ENCODE data around the gene RANBP17.

Gene RANBP17

GRCh38 chr5:171315386-171315891 is 453.6 kb downstream of the RANBP17 start:
- Histone ChIP-seq H3K36me3 (ENCODE audit: control insufficient read depth, insufficient read depth, low read length) (no peaks in the 10 kb centered on the region), H3K9ac (ENCODE audit: low read depth, low read length) (no peak overlapping the region), H3K4me3 (ENCODE audit: low read depth, low read length) (peak overlapping the region; percentile 23), H3K4me1 (ENCODE audit: control insufficient read depth, insufficient read depth, low read length) (peaks cover 10% of the 10 kb centered on the region), H3K27me3 (ENCODE audit: control insufficient read depth, insufficient read depth, low read length) (peaks cover 98% of the 10 kb centered on the region), H3K9me3 (ENCODE audit: control insufficient read depth, insufficient read depth, low read length) (no peaks in the 10 kb centered on the region)

- H3K9me3 ChIP-seq (ENCODE audit: control insufficient read depth, insufficient read depth, low read length): no peaks in the 10 kb centered on the region
- H3K36me3 ChIP-seq (ENCODE audit: control insufficient read depth, insufficient read depth, low read length): no peaks in the 10 kb centered on the region
- no peak overlapping the region for H3K9ac ChIP-seq (ENCODE audit: low read depth, low read length)
- peaks cover 10% of the 10 kb centered on the region for H3K4me1 ChIP-seq (ENCODE audit: control insufficient read depth, insufficient read depth, low read length)
- peaks cover 98% of the 10 kb centered on the region for H3K27me3 ChIP-seq (ENCODE audit: control insufficient read depth, insufficient read depth, low read length)
- peak overlapping the region; percentile 39 for H3K4me3 ChIP-seq (ENCODE audit: low read depth, low read length)
Observed at GRCh38 chr5:171315925-171316257, 454.1 kb downstream of the RANBP17 start.

GRCh38 chr5:171316258-171317121 is 454.7 kb downstream of the RANBP17 start:
- H3K27me3 ChIP-seq (ENCODE audit: control insufficient read depth, insufficient read depth, low read length): peaks cover 98% of the 10 kb centered on the region
- peak overlapping the region; percentile 39 for H3K4me3 ChIP-seq (ENCODE audit: low read depth, low read length)
- no peaks in the 10 kb centered on the region for H3K9me3 ChIP-seq (ENCODE audit: control insufficient read depth, insufficient read depth, low read length)
- H3K9ac ChIP-seq (ENCODE audit: low read depth, low read length): no peak overlapping the region
- H3K4me1 ChIP-seq (ENCODE audit: control insufficient read depth, insufficient read depth, low read length): peaks cover 12% of the 10 kb centered on the region
- H3K36me3 ChIP-seq (ENCODE audit: control insufficient read depth, insufficient read depth, low read length): no peaks in the 10 kb centered on the region

- H3K4me3 ChIP-seq (ENCODE audit: low read depth, low read length): no peak overlapping the region
- H3K9ac ChIP-seq (ENCODE audit: low read depth, low read length): no peak overlapping the region
- H3K4me1 ChIP-seq (ENCODE audit: control insufficient read depth, insufficient read depth, low read length): peaks cover 12% of the 10 kb centered on the region
- H3K36me3 ChIP-seq (ENCODE audit: control insufficient read depth, insufficient read depth, low read length): no peaks in the 10 kb centered on the region
- H3K27me3 ChIP-seq (ENCODE audit: control insufficient read depth, insufficient read depth, low read length): peaks cover 100% of the 10 kb centered on the region
- H3K9me3 ChIP-seq (ENCODE audit: control insufficient read depth, insufficient read depth, low read length): no peaks in the 10 kb centered on the region
Observed at GRCh38 chr5:171317230-171317629, 455.4 kb downstream of the RANBP17 start.

- H3K36me3 ChIP-seq (ENCODE audit: control insufficient read depth, insufficient read depth, low read length): no peaks in the 10 kb centered on the region
- H3K9me3 ChIP-seq (ENCODE audit: control insufficient read depth, insufficient read depth, low read length): no peaks in the 10 kb centered on the region
- H3K9ac ChIP-seq (ENCODE audit: low read depth, low read length): no peak overlapping the region
- H3K4me1 ChIP-seq (ENCODE audit: control insufficient read depth, insufficient read depth, low read length): peaks cover 12% of the 10 kb centered on the region
- peaks cover 100% of the 10 kb centered on the region for H3K27me3 ChIP-seq (ENCODE audit: control insufficient read depth, insufficient read depth, low read length)
- H3K4me3 ChIP-seq (ENCODE audit: low read depth, low read length): peak overlapping the region; percentile 30
Observed at GRCh38 chr5:171318026-171318425, 456.2 kb downstream of the RANBP17 start.

- no peaks in the 10 kb centered on the region for H3K36me3 ChIP-seq (ENCODE audit: control insufficient read depth, insufficient read depth, low read length)
- peaks cover 93% of the 10 kb centered on the region for H3K27me3 ChIP-seq (ENCODE audit: control insufficient read depth, insufficient read depth, low read length)
- H3K4me3 ChIP-seq (ENCODE audit: low read depth, low read length): no peak overlapping the region
- H3K4me1 ChIP-seq (ENCODE audit: control insufficient read depth, insufficient read depth, low read length): peaks cover 12% of the 10 kb centered on the region
- no peaks in the 10 kb centered on the region for H3K9me3 ChIP-seq (ENCODE audit: control insufficient read depth, insufficient read depth, low read length)
- no peak overlapping the region for H3K9ac ChIP-seq (ENCODE audit: low read depth, low read length)
Observed at GRCh38 chr5:171321447-171321846, 459.6 kb downstream of the RANBP17 start.

GRCh38 chr5:171322527-171322926 is 460.7 kb downstream of the RANBP17 start:
- H3K36me3 ChIP-seq (ENCODE audit: control insufficient read depth, insufficient read depth, low read length): no peaks in the 10 kb centered on the region
- peaks cover 12% of the 10 kb centered on the region for H3K4me1 ChIP-seq (ENCODE audit: control insufficient read depth, insufficient read depth, low read length)
- no peaks in the 10 kb centered on the region for H3K9me3 ChIP-seq (ENCODE audit: control insufficient read depth, insufficient read depth, low read length)
- H3K9ac ChIP-seq (ENCODE audit: low read depth, low read length): no peak overlapping the region
- peaks cover 86% of the 10 kb centered on the region for H3K27me3 ChIP-seq (ENCODE audit: control insufficient read depth, insufficient read depth, low read length)
- H3K4me3 ChIP-seq (ENCODE audit: low read depth, low read length): no peak overlapping the region

GRCh38 chr5:171323007-171323406 is 461.2 kb downstream of the RANBP17 start:
- Histone ChIP-seq H3K4me1 (ENCODE audit: control insufficient read depth, insufficient read depth, low read length) (peaks cover 12% of the 10 kb centered on the region), H3K9me3 (ENCODE audit: control insufficient read depth, insufficient read depth, low read length) (no peaks in the 10 kb centered on the region), H3K36me3 (ENCODE audit: control insufficient read depth, insufficient read depth, low read length) (no peaks in the 10 kb centered on the region), H3K9ac (ENCODE audit: low read depth, low read length) (no peak overlapping the region), H3K4me3 (ENCODE audit: low read depth, low read length) (no peak overlapping the region), H3K27me3 (ENCODE audit: control insufficient read depth, insufficient read depth, low read length) (peaks cover 86% of the 10 kb centered on the region)

- Histone ChIP-seq H3K9ac (ENCODE audit: low read depth, low read length) (no peak overlapping the region), H3K27me3 (ENCODE audit: control insufficient read depth, insufficient read depth, low read length) (peaks cover 82% of the 10 kb centered on the region), H3K9me3 (ENCODE audit: control insufficient read depth, insufficient read depth, low read length) (no peaks in the 10 kb centered on the region), H3K36me3 (ENCODE audit: control insufficient read depth, insufficient read depth, low read length) (no peaks in the 10 kb centered on the region), H3K4me3 (ENCODE audit: low read depth, low read length) (no peak overlapping the region), H3K4me1 (ENCODE audit: control insufficient read depth, insufficient read depth, low read length) (peaks cover 11% of the 10 kb centered on the region)
Observed at GRCh38 chr5:171323806-171324632, 462.2 kb downstream of the RANBP17 start.

GRCh38 chr5:171330021-171330420 is 468.2 kb downstream of the RANBP17 start:
- Histone ChIP-seq H3K27me3 (ENCODE audit: control insufficient read depth, insufficient read depth, low read length) (peaks cover 49% of the 10 kb centered on the region), H3K4me1 (ENCODE audit: control insufficient read depth, insufficient read depth, low read length) (no peaks in the 10 kb centered on the region), H3K36me3 (ENCODE audit: control insufficient read depth, insufficient read depth, low read length) (no peaks in the 10 kb centered on the region), H3K9ac (ENCODE audit: low read depth, low read length) (no peak overlapping the region), H3K9me3 (ENCODE audit: control insufficient read depth, insufficient read depth, low read length) (no peaks in the 10 kb centered on the region), H3K4me3 (ENCODE audit: low read depth, low read length) (no peak overlapping the region)

GRCh38 chr5:171335616-171336015 is 473.8 kb downstream of the RANBP17 start:
- no peaks in the 10 kb centered on the region for H3K36me3 ChIP-seq (ENCODE audit: control insufficient read depth, insufficient read depth, low read length)
- no peak overlapping the region for H3K4me3 ChIP-seq (ENCODE audit: low read depth, low read length)
- H3K4me1 ChIP-seq (ENCODE audit: control insufficient read depth, insufficient read depth, low read length): no peaks in the 10 kb centered on the region
- H3K9ac ChIP-seq (ENCODE audit: low read depth, low read length): no peak overlapping the region
- no peaks in the 10 kb centered on the region for H3K9me3 ChIP-seq (ENCODE audit: control insufficient read depth, insufficient read depth, low read length)
- H3K27me3 ChIP-seq (ENCODE audit: control insufficient read depth, insufficient read depth, low read length): peaks cover 52% of the 10 kb centered on the region
